DMS153 treated with DMSO at 0.1 percent for 48 hours (cell line): Measurements from ENCODE around the gene AKAP6.
"Not testable (repeated sequence)": the region's sequence is repeated elsewhere in the genome, so short reads cannot be mapped to it uniquely, and the experiment has no call there.

ENCODE experiments used
- DNase-seq: peaks from one replicate; lab custom pipeline; 2025; ENCODE audit not compliant: unreplicated experiment; lab: John Stamatoyannopoulos, UW

AKAP6 gene

GRCh38 chr14:32728526-32728925 is 399.4 kb downstream of the AKAP6 start:
- no peak for DNase-seq

GRCh38 chr14:32728976-32729375 is 399.9 kb downstream of the AKAP6 start:
- DNase-seq: no peak

DNA sequence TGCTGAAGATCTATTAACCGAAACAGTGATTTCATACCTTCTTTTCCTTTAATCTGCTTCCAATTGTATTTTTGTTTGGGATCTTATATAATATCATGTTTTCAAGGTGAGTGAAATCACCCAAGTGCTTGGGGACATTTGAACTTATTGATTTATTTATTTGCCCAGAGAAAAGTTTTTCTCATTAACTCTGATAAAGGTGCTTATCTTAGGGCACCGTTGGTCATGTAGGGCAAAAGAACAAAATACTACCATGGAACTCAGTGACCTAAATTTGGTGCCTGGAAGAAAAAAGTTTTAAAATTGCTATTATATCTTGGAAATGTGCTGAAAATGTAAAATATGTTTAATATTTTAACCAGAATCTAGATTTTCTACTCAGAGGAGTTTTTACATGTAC is 402.2 kb downstream of the AKAP6 start:
- DNase-seq: no peak

GRCh38 chr14:32733015-32733414 is 403.9 kb downstream of the AKAP6 start:
- DNase-seq: no peak

DNA sequence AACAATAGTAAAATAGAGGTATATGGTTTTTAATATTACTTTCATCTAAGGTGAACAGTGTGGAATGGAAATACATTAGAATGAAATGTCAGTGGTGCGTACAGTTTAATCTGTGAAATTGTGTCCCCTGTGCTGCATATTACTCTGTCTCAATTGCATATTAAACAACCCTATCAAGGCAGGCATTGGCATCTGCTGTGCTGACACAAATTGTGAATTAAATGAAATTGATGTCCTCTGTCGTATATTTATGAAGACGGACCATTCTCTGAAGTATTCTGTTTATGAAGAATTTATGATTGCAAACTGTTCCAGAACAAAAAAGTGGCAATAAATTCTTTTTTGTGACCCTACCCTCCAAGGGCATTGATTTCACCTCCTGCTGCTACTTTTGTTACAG is 405.2 kb downstream of the AKAP6 start:
- no peak for DNase-seq

- DNase-seq: no peak
These were observed 408.5 kb downstream of the AKAP6 start for GRCh38 chr14:32737621-32738020.

DNA sequence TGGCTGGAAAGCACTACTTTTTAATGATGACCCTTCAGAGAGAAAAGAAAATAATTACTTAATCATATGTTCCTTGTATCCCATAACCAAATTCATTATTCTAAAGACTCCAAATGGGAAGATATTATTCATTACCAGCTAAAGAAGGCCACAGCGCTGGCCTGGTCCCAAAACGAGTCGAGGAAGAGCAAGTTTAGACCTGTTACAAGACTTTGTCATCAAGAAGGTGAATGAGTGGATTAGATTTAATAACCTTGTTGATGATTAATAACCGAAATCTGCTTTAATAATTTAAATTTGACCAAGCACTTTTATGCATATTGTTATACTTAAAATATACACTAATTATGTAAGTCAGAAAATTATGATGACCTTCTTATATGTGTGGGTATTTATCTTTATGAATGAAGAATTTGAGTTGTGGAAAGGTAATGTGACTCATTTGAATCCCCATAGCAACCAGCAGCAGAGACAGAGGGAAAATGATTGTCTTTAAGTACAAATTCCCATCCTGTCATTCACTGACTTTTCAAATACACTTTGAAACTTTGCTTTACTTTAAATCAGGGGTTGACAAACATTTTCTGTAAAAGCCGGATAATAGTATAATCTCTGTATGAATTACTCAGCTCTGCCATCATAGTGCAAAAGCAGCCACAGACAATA is 409.2 kb downstream of the AKAP6 start:
- DNase-seq: no peak

- no peak for DNase-seq
These were observed 415.8 kb downstream of the AKAP6 start for GRCh38 chr14:32744811-32745445.

DNA sequence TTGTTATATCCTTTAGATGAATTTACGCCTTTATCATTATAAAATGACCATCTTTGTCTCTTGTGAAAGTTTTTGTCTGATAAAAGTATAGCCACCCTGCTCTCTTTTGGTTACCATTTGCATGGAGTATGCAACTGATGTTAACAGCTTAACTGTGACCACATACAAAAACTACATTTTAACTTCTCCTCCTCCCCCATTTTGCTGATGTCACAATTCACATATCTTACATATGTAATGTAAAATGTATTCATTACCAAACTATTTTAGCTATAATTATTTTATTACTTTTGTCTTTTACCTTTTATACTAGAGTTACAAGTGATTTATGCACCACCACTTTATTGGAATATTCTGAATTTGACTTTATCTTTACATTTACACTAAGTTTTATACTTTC is 425.1 kb downstream of the AKAP6 start:
- no peak for DNase-seq

DNA sequence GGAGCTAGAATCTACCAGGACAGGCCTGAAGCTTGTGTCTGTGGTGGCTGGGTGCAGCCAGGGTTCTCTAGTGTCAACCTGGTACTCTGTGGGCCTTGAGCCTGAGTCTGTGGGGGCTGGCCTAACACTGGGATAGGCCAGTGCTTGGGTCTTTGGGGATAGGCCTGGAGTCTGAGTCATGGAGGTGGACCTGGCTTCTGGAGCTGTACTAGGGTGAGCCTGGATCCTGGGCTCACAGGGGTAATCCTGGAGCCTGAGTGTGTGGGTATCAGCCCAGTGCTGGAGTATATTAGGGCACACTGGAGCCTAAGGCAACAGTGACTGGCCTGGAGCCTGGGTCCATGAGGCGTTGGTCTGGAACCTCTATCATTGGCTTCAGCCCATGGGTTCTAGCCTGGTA is 427.1 kb downstream of the AKAP6 start:
- DNase-seq: no peak

DNA sequence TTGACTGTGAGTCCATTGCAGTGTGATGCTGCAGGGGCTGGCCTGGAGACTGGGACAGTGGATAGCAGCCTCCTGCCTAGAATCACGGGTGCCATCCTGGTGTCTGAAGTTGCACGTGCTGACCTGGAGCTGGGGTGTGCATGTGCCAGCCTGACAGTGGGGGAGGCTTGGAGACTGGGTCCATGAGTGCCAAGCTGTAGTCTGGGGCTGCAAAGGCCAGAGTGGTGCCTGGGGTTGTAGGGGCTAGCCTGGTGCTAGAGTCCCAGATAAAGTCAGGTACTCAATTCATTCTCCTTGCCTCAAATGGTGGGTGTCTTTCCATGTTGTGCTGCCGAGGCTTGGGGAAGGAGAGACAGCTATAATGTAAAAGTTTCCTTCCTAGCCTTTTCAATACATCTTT is 427.7 kb downstream of the AKAP6 start:
- no peak for DNase-seq

- no peak for DNase-seq
These were observed 428.5 kb downstream of the AKAP6 start for GRCh38 chr14:32757568-32757967.

DNA sequence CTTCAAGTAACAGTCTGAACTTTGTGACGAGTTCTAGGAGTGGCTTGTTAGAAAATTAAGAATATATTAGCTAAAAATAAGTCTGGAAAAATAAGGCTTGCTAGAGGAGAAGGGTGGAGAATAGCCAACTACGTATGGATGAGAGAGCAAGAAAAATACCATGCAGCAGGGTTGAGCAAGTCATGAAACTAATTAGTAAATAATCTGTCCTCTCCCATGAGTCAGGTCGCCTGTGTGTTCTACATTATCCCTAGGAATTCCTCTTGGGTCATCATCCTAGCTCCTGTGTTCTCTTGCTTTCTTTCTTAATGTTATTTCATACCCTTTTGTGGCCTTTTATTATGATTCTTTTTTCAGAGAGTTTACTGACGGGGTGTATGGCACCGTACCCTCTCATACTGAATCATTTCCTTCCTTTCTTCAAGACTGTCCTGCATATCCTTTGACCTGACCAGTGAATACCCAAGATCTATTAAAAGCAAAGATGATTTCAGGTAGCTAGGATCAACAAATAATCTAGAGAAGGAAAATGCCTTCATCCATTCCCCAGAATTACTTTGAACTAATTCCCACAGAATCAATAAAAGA is 432.4 kb downstream of the AKAP6 start:
- no peak for DNase-seq

DNA sequence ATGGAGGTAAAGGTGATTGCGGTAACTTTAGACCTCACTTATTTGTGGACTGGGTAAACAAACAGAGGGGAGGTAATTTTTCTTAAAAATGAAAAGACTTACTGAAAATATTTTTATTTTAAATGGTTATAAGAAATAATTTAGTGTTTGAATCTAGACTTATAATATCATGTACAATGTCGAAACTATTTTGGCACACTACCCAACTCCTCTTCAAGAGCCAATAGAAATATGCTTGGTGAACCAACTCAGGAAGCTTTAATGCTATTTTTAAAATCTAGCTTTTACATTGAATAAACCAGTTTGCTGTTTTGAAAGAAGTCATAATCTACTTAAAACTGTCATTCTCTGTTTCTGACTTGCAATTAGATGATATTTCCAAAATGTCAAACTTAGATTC is 433.8 kb downstream of the AKAP6 start:
- no peak for DNase-seq

GRCh38 chr14:32763673-32764072 is 434.6 kb downstream of the AKAP6 start:
- DNase-seq: no peak

GRCh38 chr14:32764131-32764530 is 435.0 kb downstream of the AKAP6 start:
- no peak for DNase-seq

DNA sequence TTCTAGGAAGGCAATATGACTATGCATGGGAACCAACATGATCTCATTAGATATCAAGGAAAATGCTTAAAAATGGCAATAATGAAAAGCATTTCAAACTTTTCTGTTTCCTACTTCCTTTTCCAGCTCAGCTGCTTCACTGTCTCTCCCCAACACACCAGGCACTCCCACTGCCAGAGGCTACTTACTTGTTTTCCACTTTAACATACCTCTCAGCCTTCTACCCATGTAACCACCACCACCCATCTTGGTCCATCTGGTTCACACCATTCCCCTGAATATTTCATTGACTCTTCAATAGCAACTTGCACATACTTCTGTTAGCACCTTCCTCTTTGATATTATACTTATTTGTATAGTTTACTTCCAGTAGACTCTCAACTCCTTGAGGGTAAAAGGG is 441.3 kb downstream of the AKAP6 start:
- DNase-seq: no peak

DNA sequence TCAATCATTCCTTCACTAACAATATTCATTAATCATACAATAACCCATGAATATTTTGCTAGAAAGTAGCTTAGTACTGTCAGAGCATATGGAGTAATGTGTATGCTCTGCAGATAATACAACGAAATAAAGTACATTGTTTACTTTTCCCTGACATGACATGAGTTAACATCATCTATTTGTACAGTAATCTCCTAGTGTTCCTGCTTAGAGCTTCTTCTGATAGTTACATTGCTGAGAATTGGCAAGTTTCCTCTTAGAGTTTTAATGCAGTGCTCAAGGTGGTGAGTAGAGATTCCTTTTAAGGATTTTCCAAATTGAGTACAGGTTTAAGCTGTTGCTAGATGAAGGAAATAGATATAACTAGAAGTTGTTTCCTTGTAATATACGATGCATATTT is 445.1 kb downstream of the AKAP6 start:
- no peak for DNase-seq

- no peak for DNase-seq
These were observed 450.7 kb downstream of the AKAP6 start for GRCh38 chr14:32779840-32780239.

DNA sequence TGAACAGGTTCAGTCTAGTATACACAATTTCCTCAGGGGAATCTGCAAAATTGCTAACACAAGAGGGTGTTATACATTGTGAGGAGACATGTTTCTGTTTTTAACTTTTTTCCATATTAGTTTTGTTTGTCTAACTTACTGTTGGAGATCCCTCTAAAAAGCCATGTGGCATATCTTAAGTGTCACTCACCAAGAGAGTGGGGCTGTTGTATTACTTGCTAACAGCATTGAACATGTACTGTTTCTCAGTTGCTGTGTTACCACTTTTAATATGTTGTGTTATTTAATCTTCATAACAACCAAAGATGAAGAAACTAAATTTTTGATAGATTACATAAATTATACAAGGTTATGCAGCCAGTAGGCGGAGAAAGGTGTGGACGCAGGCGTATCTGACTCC is 455.3 kb downstream of the AKAP6 start:
- DNase-seq: no peak

GRCh38 chr14:32785585-32785984 is 456.5 kb downstream of the AKAP6 start:
- DNase-seq: no peak

DNA sequence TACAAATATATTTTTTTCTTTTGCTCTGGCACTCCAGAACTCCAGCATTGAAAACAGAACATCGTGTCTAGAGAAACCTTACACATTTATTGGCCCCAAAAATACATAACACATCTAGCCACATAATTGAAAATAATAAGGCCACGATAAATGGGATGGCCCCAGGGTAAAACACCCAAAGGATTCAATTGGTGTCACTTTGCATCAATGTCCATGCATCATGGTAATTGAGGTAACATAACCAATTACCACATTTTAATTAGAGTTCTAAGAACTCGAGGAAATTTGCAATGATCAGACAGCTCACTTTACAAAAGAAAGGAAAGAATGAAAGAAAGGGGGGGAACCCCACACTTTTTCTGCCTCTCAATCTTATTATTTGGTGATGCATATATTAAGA is 457.8 kb downstream of the AKAP6 start:
- no peak for DNase-seq

DNA sequence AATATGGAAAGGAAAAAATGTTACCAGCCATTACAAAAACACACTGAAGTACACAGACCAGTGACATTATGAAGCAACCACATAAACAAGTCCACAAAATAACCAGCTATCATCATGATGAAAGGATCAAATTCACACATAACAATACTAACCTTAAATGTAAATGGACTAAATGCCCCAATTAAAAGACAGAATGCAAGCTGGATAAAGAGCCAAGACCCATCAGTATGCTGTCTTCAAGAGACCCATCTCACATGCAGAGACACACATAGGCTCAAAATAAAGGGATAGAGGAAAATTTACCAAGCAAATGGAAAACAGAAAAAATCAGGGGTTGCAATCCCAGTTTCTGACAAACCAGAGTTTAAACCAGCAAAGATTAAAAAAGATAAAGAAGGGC is 463.9 kb downstream of the AKAP6 start:
- DNase-seq: not testable (repeated sequence)
